DMS 273 (cell line): ENCODE results near the gene NLRC5.

Source experiments
- DNase-seq: peaks from one replicate; lab custom pipeline; 2025; ENCODE audit not compliant: unreplicated experiment; lab: John Stamatoyannopoulos, UW

NLRC5 gene

GRCh38 chr16:57020651-57021050 is 31.3 kb downstream of the NLRC5 start:
- DNase-seq: no peak

- no peak for DNase-seq
Observed at GRCh38 chr16:57021757-57022156, 32.4 kb downstream of the NLRC5 start.

DNA sequence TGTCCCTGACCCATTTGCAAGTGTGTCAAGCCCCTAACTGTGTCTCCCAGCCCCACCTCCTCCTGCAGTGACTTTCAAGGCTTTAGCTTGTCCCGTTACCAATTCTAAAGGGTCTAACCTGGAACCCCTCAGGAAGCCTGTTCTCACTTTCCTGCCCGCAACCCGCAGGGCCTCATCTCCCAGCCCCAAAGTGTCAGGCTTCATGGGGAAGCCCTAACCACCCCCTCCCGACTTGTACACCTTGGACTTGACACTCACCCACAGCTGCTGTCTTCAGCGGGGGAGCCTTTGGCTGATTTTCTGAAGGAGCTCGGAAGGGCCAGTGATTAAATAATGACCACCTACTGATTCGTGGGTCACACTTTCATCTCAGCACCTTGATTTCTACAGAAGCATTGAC is 33.1 kb downstream of the NLRC5 start:
- no peak for DNase-seq

GRCh38 chr16:57023541-57024249 is 34.3 kb downstream of the NLRC5 start:
- DNase-seq: no peak

- DNase-seq: no peak
Observed at GRCh38 chr16:57024894-57025680, 35.7 kb downstream of the NLRC5 start.

DNA sequence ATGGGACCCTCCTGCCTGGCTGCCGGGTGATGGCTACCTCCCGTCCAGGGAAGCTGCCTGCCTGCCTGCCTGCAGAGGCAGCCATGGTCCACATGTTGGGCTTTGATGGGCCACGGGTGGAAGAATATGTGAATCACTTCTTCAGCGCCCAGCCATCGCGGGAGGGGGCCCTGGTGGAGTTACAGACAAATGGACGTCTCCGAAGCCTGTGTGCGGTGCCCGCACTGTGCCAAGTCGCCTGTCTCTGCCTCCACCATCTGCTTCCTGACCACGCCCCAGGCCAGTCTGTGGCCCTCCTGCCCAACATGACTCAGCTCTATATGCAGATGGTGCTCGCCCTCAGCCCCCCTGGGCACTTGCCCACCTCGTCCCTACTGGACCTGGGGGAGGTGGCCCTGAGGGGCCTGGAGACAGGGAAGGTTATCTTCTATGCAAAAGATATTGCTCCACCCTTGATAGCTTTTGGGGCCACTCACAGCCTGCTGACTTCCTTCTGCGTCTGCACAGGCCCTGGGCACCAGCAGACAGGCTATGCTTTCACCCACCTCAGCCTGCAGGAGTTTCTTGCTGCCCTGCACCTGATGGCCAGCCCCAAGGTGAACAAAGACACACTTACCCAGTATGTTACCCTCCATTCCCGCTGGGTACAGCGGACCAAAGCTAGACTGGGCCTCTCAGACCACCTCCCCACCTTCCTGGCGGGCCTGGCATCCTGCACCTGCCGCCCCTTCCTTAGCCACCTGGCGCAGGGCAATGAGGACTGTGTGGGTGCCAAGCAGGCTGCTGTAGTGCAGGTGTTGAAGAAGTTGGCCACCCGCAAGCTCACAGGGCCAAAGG is 36.8 kb downstream of the NLRC5 start:
- DNase-seq: peak; percentile 61

- no peak for DNase-seq
Observed at GRCh38 chr16:57026778-57027062, 37.4 kb downstream of the NLRC5 start.

DNA sequence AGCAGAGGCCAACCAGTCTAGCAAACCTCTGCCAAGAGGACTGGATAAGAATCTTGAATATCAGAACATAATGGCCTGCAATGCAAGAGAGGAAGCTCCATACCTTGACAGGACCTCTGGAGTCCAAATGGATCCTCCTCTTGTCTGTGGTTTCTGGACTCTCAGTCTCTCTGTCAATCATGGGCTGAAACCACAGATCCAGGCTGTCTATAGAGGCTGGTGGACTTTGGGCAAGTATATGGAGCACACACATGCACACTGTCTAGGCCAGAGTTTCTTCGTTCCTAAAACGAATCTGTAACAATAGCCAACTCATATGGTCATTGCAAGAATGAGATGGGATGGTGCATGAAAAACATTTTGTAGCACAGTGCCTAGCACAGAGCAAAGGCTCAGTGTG is 37.7 kb downstream of the NLRC5 start:
- DNase-seq: no peak

DNA sequence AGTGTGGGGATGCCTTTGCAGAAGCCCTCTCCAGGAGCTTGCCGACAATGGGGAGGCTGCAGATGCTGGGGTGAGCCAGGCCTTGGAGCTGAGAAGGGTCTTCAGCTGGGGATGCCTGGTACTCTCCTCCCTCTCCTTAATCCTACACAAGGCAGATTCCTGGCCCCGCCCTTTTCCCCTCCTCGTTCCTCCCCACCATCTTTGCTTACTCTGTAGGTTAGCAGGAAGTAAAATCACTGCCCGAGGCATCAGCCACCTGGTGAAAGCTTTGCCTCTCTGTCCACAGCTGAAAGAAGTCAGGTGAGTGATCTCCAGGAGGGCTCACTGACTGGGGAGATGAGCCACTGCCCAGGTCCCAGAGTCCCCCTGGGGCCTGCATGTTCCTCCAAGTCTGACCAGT is 38.7 kb downstream of the NLRC5 start:
- no peak for DNase-seq

DNA sequence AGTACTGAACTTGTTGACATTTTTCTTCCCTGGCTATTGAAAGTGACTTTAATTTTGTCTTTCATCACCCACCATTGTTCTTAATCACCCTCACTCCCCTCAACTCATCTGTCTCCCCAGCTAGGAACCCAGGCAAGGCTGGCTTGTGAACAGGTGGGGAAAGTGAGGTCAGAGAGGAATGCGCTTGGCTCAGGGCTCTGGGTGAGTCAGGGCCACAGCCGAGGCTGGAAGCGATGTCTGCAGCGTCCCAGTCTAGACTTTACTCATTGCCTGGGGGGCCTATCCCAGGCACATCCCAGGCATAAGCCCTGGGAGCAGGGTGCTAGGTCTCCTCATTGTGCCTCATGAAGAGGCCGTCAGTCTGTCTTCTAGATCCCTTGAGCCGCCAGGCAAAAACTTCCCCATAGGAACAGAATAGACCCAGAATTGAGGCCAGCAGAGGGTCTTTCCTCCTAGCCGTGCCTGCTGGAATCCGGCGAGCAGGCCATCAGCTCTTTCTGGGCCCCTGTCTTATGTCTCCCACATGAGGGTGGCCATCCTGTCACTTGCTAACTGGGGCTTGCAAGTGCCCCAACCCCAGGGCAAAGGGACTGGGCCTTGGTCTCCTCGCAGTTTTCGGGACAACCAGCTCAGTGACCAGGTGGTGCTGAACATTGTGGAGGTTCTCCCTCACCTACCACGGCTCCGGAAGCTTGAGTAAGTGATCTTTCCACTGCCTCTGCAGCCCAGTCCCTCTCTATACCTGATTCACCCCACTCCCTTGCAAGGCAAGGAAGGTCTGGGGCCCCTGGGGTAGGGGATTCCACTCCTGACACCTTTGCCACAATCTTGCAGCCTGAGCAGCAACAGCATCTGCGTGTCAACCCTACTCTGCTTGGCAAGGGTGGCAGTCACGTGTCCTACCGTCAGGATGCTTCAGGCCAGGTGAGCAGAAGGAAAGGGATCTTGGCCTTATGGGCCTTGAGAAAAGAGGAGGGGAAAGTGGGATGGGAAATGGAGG is 40.1 kb downstream of the NLRC5 start:
- no peak for DNase-seq

GRCh38 chr16:57030346-57030902 is 41.1 kb downstream of the NLRC5 start:
- no peak for DNase-seq

GRCh38 chr16:57031156-57031555 is 41.8 kb downstream of the NLRC5 start:
- no peak for DNase-seq

GRCh38 chr16:57032346-57032745 is 43.0 kb downstream of the NLRC5 start:
- DNase-seq: no peak

- DNase-seq: no peak
Observed at GRCh38 chr16:57032931-57033330, 43.6 kb downstream of the NLRC5 start.

- no peak for DNase-seq
Observed at GRCh38 chr16:57036315-57036714, 47.0 kb downstream of the NLRC5 start.

DNA sequence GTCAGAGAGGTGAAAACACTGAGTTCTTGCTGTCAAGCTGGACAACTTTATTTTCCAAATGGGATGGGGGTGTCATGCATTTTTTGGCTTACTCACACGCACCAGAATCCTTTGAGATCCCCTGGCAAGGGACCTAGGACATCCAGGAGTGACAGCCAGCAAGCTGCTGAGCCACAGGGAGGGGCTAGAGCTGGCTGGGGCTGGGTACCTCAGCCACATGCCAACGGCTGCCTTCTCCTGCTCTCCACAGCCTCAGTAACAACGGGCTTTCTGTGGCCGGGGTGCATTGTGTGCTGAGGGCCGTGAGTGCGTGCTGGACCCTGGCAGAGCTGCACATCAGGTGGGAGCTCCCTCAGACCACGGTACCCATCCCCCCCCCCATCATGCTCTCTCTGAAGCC is 47.6 kb downstream of the NLRC5 start:
- DNase-seq: no peak

DNA sequence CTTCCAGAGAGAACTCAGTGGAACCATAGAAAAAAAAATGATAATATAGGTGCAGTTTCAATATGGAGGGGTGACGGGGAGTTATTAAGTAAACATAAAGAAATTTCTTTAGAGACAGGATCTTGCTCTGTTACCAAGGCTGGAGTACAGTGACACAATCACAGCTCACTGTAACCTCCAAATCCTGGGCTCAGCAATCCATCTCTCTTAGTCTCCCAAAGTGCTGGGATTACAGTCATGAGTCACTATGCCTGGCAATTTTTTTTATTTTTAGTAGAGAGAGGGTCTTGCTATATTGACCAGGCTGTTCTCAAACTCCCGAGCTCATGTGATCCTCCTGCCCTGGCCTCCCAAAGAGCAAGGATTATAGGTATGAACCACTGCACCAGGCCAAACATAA is 48.8 kb downstream of the NLRC5 start:
- no peak for DNase-seq

GRCh38 chr16:57039148-57039812 is 49.9 kb downstream of the NLRC5 start:
- DNase-seq: no peak

- no peak for DNase-seq
Observed at GRCh38 chr16:57041182-57042156, 52.1 kb downstream of the NLRC5 start.
